Measurements from ENCODE around the gene TPK1.

DNA sequence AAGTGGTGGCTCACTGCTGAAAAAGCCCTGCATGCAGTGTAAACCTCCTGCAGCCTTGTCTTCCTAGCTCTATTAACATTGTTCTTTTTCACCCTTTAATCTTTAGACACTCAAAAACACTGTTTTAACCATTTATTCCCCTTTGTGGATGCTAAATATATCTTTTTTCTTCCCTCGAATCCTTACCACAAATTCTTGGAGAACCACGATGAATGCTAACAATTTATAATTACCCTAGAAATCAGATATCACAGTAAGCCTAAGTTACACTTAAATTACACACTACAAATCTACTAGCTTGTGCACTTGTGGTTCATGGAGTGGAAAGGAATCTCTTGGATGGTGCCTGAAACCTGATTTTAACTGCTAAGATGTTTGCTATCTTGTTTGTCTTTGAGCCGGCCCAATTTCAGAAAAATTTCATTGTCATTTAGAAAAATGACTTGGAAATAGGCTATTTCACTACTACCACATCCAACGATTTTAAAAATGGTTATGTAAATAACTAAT is 307.3 kb downstream of the TPK1 start:
- no peak for TF ChIP-seq ZNF501 (tag by site-specific recombination; IDR thresholded peaks at IDR 0.05)
- no peak for TF ChIP-seq HOXA7 (CRISPR knock-in tag; IDR thresholded peaks at IDR 0.05; ENCODE audit: borderline replicate concordance)
- no peak for TF ChIP-seq EGR2 (tag by site-specific recombination; IDR thresholded peaks at IDR 0.05; ENCODE audit: low read depth)
- TF ChIP-seq, protein P1, sequence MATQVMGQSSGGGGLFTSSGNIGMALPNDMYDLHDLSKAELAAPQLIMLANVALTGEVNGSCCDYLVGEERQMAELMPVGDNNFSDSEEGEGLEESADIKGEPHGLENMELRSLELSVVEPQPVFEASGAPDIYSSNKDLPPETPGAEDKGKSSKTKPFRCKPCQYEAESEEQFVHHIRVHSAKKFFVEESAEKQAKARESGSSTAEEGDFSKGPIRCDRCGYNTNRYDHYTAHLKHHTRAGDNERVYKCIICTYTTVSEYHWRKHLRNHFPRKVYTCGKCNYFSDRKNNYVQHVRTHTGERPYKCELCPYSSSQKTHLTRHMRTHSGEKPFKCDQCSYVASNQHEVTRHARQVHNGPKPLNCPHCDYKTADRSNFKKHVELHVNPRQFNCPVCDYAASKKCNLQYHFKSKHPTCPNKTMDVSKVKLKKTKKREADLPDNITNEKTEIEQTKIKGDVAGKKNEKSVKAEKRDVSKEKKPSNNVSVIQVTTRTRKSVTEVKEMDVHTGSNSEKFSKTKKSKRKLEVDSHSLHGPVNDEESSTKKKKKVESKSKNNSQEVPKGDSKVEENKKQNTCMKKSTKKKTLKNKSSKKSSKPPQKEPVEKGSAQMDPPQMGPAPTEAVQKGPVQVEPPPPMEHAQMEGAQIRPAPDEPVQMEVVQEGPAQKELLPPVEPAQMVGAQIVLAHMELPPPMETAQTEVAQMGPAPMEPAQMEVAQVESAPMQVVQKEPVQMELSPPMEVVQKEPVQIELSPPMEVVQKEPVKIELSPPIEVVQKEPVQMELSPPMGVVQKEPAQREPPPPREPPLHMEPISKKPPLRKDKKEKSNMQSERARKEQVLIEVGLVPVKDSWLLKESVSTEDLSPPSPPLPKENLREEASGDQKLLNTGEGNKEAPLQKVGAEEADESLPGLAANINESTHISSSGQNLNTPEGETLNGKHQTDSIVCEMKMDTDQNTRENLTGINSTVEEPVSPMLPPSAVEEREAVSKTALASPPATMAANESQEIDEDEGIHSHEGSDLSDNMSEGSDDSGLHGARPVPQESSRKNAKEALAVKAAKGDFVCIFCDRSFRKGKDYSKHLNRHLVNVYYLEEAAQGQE (tag by site-specific recombination; IDR thresholded peaks at IDR 0.05), result no peak
- no peak for TF ChIP-seq ZNF433 (tag by site-specific recombination; IDR thresholded peaks at IDR 0.05; ENCODE audit: low read depth)
- TF ChIP-seq ZNF707 (tag by site-specific recombination; IDR thresholded peaks at IDR 0.05), result no peak
- TF ChIP-seq, protein P2, sequence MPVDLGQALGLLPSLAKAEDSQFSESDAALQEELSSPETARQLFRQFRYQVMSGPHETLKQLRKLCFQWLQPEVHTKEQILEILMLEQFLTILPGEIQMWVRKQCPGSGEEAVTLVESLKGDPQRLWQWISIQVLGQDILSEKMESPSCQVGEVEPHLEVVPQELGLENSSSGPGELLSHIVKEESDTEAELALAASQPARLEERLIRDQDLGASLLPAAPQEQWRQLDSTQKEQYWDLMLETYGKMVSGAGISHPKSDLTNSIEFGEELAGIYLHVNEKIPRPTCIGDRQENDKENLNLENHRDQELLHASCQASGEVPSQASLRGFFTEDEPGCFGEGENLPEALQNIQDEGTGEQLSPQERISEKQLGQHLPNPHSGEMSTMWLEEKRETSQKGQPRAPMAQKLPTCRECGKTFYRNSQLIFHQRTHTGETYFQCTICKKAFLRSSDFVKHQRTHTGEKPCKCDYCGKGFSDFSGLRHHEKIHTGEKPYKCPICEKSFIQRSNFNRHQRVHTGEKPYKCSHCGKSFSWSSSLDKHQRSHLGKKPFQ (tag by site-specific recombination; IDR thresholded peaks at IDR 0.05), result no peak
- no peak for TF ChIP-seq ZNF555 (tag by site-specific recombination; conservative IDR thresholded peaks at IDR 0.05)
- TF ChIP-seq ZNF335 (tag by site-specific recombination; conservative IDR thresholded peaks at IDR 0.05), result no peak
- no peak for TF ChIP-seq ZBTB21 (tag by site-specific recombination; IDR thresholded peaks at IDR 0.05)
- TF ChIP-seq, protein P3, sequence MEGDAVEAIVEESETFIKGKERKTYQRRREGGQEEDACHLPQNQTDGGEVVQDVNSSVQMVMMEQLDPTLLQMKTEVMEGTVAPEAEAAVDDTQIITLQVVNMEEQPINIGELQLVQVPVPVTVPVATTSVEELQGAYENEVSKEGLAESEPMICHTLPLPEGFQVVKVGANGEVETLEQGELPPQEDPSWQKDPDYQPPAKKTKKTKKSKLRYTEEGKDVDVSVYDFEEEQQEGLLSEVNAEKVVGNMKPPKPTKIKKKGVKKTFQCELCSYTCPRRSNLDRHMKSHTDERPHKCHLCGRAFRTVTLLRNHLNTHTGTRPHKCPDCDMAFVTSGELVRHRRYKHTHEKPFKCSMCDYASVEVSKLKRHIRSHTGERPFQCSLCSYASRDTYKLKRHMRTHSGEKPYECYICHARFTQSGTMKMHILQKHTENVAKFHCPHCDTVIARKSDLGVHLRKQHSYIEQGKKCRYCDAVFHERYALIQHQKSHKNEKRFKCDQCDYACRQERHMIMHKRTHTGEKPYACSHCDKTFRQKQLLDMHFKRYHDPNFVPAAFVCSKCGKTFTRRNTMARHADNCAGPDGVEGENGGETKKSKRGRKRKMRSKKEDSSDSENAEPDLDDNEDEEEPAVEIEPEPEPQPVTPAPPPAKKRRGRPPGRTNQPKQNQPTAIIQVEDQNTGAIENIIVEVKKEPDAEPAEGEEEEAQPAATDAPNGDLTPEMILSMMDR (tag by site-specific recombination; IDR thresholded peaks at IDR 0.05), result no peak
- no peak for TF ChIP-seq ZNF302 (tag by site-specific recombination; IDR thresholded peaks at IDR 0.05; ENCODE audit: low read depth)

Data from HEK293 (cell line).